Ishikawa (cell line): ENCODE measurements around the gene TXLNG.

Experiments used
- CEBPB ChIP-seq: IDR thresholded peaks from 2 replicates; pipeline ENCODE4 v1.6.1; 2012
- CREB1 ChIP-seq: IDR thresholded peaks from 2 replicates; pipeline ENCODE4 v1.6.1; 2012; ENCODE audit warnings: low read depth
- EGR1 ChIP-seq: IDR thresholded peaks from 2 replicates; pipeline ENCODE4 v1.6.1; 2012
- EP300 ChIP-seq: IDR thresholded peaks from 2 replicates; pipeline ENCODE4 v1.6.1; 2012; ENCODE audit warnings: borderline replicate concordance
- FOXM1 ChIP-seq: IDR thresholded peaks from 2 replicates; pipeline ENCODE4 v1.6.1; 2012; ENCODE audit warnings: low read depth, borderline replicate concordance
- MAX ChIP-seq: IDR thresholded peaks from 2 replicates; pipeline ENCODE4 v1.6.1; 2012
- NFIC ChIP-seq: IDR thresholded peaks from 2 replicates; pipeline ENCODE4 v1.6.1; 2012
- RAD21 ChIP-seq: IDR thresholded peaks from 2 replicates; pipeline ENCODE4 v1.6.1; 2012; ENCODE audit warnings: low read depth
- REST ChIP-seq: IDR thresholded peaks from 2 replicates; pipeline ENCODE4 v1.6.1; 2012; ENCODE audit warnings: low read depth, mild to moderate bottlenecking
- TAF1 ChIP-seq: IDR thresholded peaks from 2 replicates; pipeline ENCODE4 v1.6.1; 2012; ENCODE audit warnings: low read depth, mild to moderate bottlenecking
- TCF12 ChIP-seq: IDR thresholded peaks from 2 replicates; pipeline ENCODE4 v1.6.1; 2012; ENCODE audit warnings: low read depth
- TEAD4 ChIP-seq: IDR thresholded peaks from 2 replicates; pipeline ENCODE4 v1.6.1; 2012
- USF1 ChIP-seq: IDR thresholded peaks from 2 replicates; pipeline ENCODE4 v1.6.1; 2012
- YY1 ChIP-seq: IDR thresholded peaks from 2 replicates; pipeline ENCODE4 v1.6.1; 2012; ENCODE audit warnings: low read depth
- ZBTB7A ChIP-seq: IDR thresholded peaks from 2 replicates; pipeline ENCODE4 v1.6.1; 2012; ENCODE audit warnings: low read depth

TXLNG gene

GRCh38 chrX:16856744-16857143, 70.5 kb downstream of the TXLNG start:
- no peak for TF ChIP-seq USF1
- TF ChIP-seq TCF12, result no peak
- TF ChIP-seq MAX, result no peak
- TF ChIP-seq FOXM1, result no peak
- no peak for TF ChIP-seq RAD21

GRCh38 chrX:16862829-16863228, 76.6 kb downstream of the TXLNG start:
- TF ChIP-seq EP300, result no peak

GRCh38 chrX:16867947-16868346, 81.7 kb downstream of the TXLNG start:
- no peak for TF ChIP-seq CREB1
- no peak for TF ChIP-seq USF1

GRCh38 chrX:16868920-16869319, 82.7 kb downstream of the TXLNG start:
- TF ChIP-seq CREB1, result no peak

GRCh38 chrX:16869393-16870094, 83.3 kb downstream of the TXLNG start:
- TF ChIP-seq CEBPB, result no peak
- no peak for TF ChIP-seq EGR1

GRCh38 chrX:16870095-16870861, 84.0 kb downstream of the TXLNG start, which contains the start of gene RBBP7:
TSS of gene RBBP7 (minus strand) at chrX:16870362. CDS start at chrX:16870053, 309 bp downstream.
- TF ChIP-seq FOXM1 (no peak), TEAD4 (no peak), TCF12 (no peak), RAD21 (no peak), YY1 (0 out of 2 replicates have a peak, but pooled peaks have one; percentile 13), EP300 (no peak), ZBTB7A (no peak; the same call in 1 of the 2 replicates), REST (no peak), NFIC (0 out of 2 replicates have a peak, but pooled peaks have one; percentile 13), USF1 (no peak), EGR1 (peak; percentile 65), MAX (no peak; the same call in 1 of the 2 replicates), CREB1 (no peak), TAF1 (peak; percentile 35; the same call in 1 of the 2 replicates), CEBPB (no peak)

GRCh38 chrX:16870862-16871815, 84.9 kb downstream of the TXLNG start:
- TF ChIP-seq USF1 (no peak), REST (no peak), CEBPB (no peak), ZBTB7A (peak; percentile 78; the same call in 1 of the 2 replicates), FOXM1 (no peak), TAF1 (no peak)
